ENCODE measurements around the gene ARMC6.

The ARMC6 gene

GRCh38 chr19:18991468-18991867 is 41.9 kb upstream of the ARMC6 start:
- TF ChIP-seq, protein P1, sequence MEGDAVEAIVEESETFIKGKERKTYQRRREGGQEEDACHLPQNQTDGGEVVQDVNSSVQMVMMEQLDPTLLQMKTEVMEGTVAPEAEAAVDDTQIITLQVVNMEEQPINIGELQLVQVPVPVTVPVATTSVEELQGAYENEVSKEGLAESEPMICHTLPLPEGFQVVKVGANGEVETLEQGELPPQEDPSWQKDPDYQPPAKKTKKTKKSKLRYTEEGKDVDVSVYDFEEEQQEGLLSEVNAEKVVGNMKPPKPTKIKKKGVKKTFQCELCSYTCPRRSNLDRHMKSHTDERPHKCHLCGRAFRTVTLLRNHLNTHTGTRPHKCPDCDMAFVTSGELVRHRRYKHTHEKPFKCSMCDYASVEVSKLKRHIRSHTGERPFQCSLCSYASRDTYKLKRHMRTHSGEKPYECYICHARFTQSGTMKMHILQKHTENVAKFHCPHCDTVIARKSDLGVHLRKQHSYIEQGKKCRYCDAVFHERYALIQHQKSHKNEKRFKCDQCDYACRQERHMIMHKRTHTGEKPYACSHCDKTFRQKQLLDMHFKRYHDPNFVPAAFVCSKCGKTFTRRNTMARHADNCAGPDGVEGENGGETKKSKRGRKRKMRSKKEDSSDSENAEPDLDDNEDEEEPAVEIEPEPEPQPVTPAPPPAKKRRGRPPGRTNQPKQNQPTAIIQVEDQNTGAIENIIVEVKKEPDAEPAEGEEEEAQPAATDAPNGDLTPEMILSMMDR (conservative IDR thresholded peaks at IDR 0.05) = no peak
- H3K27ac ChIP-seq = no peak overlapping the region

- H3K27ac ChIP-seq = peak overlapping the region; percentile 34; the same call in 1 of the 2 replicates
- TF ChIP-seq, protein P1 (conservative IDR thresholded peaks at IDR 0.05) = no peak
These were observed 40.7 kb upstream of the ARMC6 start for GRCh38 chr19:18992696-18993095.

DNA sequence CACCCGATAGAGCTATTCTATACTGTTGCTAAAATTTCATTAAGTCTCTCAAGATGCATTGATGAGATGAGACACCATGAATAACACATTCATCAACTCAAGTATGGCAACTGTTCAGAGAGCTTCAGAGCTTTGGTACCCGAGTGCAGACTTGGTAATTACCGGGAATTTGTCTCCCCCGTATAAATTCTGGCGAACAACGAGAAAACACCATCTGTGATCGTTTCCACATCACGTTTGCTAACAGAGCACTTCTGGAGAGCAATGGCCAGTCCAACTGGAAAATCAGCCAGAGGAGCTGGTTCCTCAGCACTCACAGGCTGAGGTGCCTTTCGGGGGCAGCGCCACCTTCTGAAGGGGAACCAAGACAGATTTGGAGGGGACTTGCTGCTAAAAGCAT is 40.3 kb upstream of the ARMC6 start:
- TF ChIP-seq, protein P1 (conservative IDR thresholded peaks at IDR 0.05) = no peak
- peak overlapping the region; percentile 34; the same call in 1 of the 2 replicates for H3K27ac ChIP-seq

- TF ChIP-seq, protein P1 (conservative IDR thresholded peaks at IDR 0.05) = peak; percentile 81
- no peak overlapping the region for H3K27ac ChIP-seq
These were observed 37.6 kb upstream of the ARMC6 start for GRCh38 chr19:18995804-18996241.

DNA sequence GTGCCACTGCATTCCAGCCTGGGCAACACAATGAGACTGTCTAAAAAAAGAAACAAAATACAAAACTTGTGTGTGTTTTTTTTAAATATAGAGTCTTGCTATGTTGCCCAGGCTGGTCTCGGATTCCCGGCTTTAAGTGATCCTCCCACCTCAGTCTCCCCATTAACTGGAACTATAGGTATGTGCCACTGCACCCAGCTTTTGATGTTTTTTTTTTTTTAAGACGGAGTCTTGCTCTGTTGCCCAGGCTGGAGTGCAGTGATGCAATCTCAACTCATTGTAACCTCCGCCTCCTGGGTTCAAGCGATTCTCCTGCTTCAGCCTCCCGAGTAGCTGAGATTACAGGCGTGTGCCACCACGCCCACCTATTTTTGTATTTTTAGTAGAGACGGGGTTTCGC is 37.1 kb upstream of the ARMC6 start:
- H3K27ac ChIP-seq = no peak overlapping the region
- TF ChIP-seq, protein P1 (conservative IDR thresholded peaks at IDR 0.05) = no peak

DNA sequence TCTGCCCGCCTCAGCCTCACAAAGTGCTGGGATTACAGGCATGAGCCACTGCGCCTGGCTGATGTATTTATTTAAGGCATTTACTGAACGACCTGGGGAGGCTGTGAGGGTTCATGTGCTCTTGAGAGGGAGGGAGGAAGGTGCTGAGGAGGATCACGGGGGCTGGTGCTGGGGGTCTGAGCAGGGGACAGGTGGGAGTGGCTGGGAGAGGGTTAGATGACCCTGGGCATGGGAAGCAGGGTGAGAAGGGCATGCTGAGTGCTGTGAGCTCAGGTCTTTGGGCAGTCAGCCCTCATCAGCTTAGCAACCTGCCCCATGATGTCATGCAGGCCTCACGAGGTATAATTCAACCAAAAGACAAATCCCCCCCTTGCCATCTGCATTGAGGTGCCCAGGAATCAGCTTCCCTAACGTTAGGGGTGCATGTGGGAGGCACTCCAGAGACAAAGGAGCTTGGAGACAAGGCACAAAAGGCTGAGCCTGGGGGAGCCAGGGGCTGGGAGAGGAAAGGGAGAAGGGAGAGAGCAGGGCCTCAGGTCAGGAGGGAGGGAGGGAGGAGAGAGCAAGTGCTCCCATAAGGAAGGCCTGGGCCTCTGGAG is 36.5 kb upstream of the ARMC6 start:
- H3K27ac ChIP-seq = no peak overlapping the region
- TF ChIP-seq, protein P1 (conservative IDR thresholded peaks at IDR 0.05) = no peak

DNA sequence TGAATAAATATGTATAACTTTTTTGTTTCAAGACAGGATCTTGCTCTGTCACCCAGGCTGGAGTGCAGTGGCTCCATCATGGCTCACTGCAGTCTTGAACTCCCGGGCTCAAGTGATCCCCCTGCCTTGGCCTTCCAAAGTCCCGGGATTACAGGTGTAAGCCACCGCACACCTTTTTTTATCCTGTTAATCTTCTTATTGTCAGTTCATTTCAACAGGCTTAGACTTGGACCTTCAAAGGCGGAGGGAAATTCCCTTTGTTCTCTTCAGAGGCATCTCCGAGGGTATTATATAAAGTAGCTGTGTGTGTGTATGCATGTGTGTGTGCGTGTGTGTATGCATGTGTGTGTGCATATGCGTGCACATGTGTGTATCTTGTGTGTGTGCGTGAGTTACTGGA is 35.1 kb upstream of the ARMC6 start:
- H3K27ac ChIP-seq = peak overlapping the region; percentile 53
- TF ChIP-seq, protein P1 (conservative IDR thresholded peaks at IDR 0.05) = no peak
